GM12891 (cell line): ENCODE results near the gene RFX2.

Source experiments
- PAX5 ChIP-seq: IDR thresholded peaks from 2 replicates; pipeline ENCODE4 v1.6.1; 2011; ENCODE audit warnings: low read length, moderate library complexity, mild to moderate bottlenecking; ENCODE audit not compliant: insufficient read depth, severe bottlenecking
- POLR2A ChIP-seq: IDR thresholded peaks from 2 replicates; pipeline ENCODE4 v1.6.1; 2011; ENCODE audit warnings: low read depth, low read length, control low read depth
- POLR2AphosphoS5 ChIP-seq: IDR thresholded peaks from 2 replicates; pipeline ENCODE4 v1.6.1; 2011; ENCODE audit warnings: low read depth, low read length, control low read depth

DNA sequence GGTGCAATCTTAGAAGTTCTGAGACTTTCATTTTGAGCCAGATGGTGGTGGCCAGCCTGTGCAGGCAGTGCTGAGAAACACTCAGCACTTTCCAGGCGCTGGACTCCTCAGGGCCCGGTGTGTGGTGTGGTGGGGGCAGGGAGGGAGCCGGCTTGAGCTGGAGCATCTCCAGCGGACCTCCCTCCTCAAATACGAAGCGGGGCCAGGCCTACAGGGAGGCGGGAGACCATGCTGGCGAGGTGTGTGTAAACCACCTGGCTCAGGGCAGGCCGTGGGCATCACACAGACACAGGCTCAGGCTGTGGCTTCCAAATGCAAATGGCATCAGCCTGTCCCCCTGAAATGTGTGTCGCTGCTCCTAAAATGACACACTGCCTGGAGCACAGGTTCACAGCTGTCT, 99.1 kb downstream of the RFX2 start:
- TF ChIP-seq POLR2A = no peak
- no peak for TF ChIP-seq PAX5
- no peak for TF ChIP-seq POLR2AphosphoS5
